Measurements from ENCODE around the gene BLACAT1. TPM values are rescaled to one million over a fixed set of nuclear protein-coding genes. Genes with fewer than 3 reads are reported as not detected.
"Not testable (repeated sequence)": the region's sequence is repeated elsewhere in the genome, so short reads cannot be mapped to it uniquely, and the experiment has no call there.

BLACAT1 gene
- total RNA-seq, 1 donor from 2014 or later, result not detected

DNA sequence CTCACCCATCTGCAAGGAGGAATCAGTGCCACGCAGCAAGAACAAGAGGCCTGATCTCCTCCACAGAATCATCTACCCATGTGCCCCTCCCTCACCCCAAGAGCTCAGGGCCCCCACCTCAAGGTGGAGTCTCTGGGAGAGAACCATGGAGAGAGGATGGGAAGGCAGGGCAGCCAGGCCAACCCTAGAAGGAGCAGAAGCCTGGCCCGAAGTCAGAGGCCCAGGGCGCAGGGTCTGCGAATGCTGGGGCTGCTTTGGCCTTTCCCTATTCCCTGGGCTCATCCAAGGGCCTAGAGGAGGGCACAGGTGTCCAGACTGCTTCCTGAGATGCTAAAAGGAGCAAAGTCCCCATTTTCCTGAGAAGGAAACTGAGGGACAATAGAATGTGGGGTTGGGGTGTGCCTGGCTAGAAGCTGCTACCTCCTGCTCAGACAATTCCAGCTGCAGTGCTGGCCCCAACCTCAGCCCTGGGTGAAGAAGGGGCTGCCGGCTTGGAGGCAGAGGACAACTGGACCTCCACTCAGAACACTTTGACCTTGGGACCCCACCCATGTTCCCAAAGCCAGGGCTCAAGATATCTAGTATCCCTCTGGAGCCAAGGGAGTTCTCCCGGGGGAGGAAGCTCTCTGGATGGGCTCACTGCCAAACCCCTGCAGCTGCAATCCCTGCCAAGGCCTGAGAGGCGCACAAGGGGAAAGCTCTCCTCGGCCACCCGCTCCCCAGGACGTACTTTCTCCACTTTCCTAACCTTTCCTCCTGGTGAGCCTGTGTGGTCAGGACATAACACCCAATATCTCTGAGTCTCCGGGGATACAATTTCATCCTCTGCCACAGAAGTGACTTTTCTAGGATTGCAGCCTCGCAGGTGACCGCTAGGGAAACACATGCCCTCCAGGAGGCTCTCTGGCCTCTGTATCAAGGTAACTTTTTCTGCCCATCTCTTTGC, 17.4 kb downstream of the BLACAT1 start:
- peak; percentile 79 for DNase-seq

DNA sequence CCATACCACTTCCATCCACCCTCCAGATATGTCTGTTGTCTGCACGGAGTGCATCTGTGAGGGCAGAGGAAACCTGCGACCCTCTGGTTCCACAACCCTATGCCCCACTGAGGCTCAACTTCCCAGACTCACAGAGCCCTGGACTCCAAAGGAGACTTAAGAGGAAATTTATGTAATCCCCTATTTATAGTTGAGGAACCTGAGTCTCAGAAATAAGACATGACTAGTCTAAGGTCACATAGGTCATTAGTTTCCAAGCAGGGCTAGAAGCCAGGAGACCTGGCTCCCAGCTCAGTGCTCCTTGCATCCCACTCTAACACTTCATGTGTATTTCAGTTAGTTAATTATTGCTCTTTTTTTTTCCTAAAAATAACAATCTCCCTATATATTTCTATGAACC, 18.3 kb downstream of the BLACAT1 start:
- DNase-seq, result no peak

DNA sequence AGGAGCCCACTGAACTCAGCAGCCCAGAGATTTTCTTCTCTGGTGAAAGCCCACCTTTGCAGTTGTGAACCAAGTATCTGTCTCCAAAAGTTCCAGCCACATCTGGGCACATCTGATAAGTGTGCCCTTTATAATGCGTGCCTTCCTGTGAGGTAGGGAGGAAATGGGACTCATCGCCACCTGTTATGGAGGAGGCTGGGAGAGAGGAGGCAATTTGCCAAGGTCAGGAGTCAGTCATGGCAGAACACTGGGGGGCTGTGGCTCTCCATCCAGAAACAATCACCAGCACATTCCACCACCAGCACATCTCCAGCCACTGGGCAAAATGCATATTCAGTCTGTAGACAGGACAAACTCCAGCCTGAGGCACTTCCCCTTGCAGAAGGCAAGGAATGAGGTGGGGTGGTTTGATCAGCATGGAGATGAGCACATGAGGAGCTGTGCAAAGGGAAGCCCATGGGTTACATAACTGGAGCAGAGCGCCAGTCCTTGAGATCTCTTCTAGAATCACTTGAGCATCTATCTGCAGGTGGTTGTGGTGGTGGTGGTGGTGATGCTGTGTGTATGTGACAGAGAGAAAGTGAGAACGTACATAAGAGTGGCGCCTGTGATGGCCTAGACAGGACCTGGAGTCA, 19.0 kb downstream of the BLACAT1 start:
- peak; percentile 53 for DNase-seq

DNA sequence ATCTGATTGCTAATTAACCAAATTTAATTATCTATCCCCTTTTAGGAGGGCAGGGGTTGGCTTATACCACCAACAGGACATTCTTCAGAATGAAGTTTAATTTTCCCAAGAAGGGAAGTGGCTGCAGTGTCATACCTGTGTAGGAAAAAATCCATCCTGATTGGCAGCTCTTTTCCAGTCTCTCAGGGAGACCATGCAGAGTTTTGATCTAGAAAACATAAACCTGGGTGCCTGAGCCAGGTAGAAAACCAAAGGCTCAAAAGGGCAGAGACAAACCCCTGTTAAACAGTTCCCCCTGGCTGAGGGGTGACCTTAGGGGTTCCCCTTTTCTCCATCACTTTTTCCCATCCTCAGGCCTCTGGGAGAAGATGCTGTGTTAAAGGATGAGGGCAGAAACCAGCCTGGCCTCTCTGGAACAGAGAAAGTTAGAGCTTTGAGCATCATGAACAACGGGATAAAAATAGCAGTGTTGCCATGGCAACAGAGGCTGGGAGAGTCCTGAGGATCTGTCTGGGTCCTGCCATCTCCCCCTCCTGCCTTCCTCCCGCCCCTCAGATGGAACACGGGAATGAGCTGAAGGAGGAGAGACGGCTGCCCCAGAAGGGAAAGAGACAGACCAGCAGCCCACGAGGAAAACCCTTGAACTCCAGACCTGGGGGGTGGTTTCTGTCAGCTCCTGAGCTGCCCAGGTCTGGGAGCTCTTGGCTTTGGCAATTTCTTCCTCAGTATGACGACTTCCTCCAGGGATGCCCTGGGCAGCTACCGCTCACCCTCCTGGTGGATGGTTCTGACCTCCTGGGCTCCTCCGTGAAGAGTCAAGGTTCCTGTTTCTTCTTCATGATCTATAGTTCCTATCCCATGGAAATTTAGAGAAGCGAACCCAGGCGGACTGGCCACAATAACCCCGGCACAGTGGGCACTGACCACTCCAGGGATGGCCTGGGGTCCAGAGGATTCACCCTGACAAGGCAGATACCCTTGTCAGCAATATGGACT, 20.0 kb downstream of the BLACAT1 start:
- no peak for DNase-seq

GRCh38 chr1:205434738-205435137, 21.1 kb downstream of the BLACAT1 start:
- no peak for DNase-seq

- DNase-seq, result not testable (repeated sequence)
These were observed 23.2 kb downstream of the BLACAT1 start for GRCh38 chr1:205432692-205433091.

DNA sequence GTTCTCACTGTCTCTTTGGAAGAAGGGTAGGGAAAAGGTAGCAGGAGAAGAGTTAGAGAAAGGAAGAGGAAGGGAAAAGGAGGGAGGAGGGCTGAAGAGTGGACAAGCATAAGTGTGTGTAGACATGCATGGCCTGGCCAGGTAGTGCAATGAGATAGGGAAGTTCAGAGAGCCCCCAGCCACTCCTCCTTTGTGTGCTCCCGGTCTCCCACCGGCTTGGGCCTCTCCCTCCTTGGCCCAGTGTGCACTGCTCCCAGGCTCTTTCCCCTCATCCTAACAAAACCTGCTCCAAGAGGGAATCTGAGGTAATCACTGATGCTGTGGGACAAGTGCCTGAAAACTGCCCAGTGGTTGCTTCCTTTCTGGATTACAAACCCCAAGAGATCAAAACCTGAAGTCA, 23.7 kb downstream of the BLACAT1 start:
- no peak for DNase-seq

DNA sequence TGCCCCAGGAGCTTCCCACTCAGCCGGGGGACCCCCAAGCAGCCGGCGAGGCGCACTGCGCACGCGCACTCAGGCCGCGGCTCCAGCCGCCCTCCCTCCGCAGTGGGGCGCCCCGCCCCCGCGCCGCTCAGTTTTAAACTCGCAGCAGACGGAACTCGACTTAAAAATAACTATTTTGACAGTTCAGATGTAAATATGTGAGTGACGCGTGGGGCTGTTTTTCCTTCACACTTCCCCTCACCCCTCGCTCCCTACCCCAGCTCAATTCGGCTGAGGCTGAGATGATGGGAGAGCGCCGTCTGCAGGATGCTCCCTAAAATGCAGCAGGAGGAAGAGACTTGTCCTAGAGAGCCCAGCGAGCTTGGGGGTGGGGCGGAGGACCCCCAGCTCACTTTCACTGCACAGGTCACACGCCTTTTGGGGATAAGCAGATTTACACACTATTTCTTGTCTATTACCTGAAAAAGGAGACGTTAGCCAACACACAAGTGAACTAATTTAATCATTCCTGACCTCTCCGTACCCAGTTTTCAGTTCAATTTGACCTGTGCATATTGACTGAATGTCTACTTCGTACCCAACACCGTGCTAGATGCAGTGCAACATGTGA, 25.0 kb downstream of the BLACAT1 start:
- DNase-seq, result peak; percentile 56

DNA sequence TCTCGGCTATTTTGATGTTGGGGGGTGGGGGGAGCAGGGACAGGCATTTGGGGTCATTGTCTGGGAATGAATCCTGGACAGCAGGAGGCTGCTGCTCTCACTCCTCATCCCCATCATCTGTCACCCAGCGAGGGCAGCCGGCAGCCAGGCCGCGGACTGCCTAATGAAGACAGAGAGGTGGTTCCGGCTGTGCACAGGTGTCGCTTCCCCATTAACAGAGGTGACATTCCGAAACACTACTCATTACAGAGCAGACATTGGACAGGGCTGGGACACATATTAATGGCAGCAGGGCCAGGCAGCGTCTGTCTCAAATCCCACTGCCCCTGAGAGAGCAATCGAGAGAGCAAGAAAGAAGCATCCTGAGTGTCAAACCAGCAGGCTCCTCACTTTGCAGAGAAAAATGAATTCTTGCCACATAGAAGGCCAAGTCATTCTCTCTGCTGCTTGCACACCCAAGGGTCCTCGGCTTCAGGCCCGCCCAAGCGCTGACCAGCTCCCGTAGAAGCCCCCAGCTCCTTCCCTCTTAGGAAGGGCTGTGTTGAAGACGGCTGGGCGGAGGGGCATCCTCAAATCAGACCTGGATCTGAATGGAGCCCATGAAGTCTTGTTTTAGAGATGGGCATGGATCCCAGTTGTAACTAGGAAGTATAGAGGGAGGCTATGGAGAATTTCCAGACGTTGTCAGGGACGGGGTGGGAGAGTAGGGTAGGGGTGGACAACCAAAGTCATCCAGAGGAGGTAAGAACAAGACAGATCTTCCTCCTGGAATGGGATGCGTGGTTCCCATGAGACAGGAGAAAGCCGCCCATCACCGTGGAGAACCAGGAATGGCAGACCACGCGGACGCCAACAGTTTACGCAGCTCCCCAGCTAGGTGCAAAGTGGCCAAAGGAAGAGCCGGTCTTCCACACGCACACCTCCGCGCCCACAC, 25.8 kb downstream of the BLACAT1 start:
- no peak for DNase-seq

DNA sequence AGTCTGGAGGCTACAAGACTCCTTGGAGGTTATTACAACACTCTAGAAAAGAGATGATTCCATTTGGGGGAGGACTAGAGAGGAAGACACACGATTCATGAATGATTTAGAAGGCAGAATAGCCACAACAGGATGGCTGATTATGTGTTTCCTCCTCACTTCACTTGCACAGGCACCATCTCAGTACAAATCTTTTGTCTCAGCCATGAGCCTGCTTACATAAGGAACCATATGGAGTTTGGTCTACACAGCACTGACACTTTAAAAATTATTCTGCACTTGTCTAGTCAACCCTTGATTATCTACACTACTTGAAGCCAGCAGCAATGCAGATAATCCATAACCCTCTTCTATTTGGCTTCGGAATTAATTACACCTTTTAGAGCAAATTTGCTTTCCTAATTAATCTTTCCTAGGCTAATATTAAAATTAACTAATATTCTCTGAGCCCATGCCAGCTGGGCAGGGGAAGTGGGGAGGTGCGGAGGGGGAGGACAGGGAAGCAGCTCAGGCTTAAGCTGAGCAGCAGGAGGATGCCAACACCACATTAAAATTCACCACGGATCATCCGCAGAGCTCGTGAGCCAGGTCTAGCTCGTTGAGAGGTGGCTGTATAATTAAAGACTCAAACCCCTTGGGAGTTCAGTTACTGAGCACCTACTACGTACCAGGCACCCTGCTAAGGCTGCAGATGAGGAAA, 30.8 kb downstream of the BLACAT1 start:
- DNase-seq, result no peak

- no peak for DNase-seq
These were observed 31.9 kb downstream of the BLACAT1 start for GRCh38 chr1:205423814-205424399.

DNA sequence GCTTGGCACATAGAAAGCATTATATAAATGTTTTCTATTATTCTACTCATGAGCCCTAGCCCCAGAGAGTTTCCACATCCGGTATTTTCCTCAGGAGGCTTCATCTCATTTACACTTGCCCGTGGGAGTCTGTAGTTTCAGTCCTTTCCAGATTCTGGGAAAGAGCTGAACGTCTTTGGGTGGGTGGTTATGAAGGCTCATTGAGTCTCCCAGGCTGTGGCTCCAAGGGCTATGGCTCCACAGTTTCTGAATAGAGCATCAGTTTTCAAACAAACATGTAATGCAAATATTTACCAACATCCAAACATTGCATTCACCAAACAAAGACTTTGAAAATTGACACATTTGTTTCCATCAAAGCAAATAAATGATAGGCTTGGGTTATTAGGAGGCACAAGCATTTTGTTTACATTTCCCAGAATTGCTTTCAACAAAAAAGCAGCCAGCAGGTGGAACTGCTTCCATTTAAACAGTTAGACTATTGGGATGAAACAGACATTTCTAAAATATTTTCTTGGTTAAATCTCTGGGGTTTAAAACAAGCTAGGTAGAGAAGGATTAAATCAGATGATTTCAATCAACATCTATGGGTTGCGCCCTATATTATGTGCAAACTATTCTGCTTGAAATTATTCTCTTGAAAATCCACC, 32.7 kb downstream of the BLACAT1 start:
- no peak for DNase-seq

GRCh38 chr1:205421798-205422197, 34.0 kb downstream of the BLACAT1 start, which contains the start of gene LEMD1:
Gene LEMD1 (minus strand): TSS chr1:205422056. CDS start chr1:205420536, 1,520 bp downstream.
- DNase-seq, result no peak

GRCh38 chr1:205420938-205421337, 34.9 kb downstream of the BLACAT1 start:
- no peak for DNase-seq

GRCh38 chr1:205417870-205418635, 37.8 kb downstream of the BLACAT1 start:
- DNase-seq, result no peak

DNA sequence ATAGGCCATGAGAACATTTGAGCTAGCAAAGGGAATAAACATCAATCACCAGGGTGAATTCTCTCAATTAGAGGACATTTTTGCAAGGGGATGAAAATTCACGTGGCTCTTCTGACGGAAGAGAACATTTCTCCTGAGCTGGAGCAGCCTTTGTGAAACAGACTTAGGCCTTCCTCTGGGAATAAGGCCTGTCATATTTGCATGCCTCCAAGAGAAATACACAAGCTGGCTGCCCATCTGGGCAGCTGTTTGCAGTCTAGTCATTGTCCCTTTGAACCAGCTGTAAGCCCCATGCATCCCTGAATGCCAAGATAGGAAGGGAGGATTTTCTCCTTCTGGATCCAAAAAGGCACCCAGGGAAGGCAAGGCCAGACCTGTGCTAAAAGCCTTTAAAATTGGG, 39.5 kb downstream of the BLACAT1 start:
- DNase-seq, result no peak

GRCh38 chr1:205410581-205411298, 45.1 kb downstream of the BLACAT1 start:
- no peak for DNase-seq

- no peak for DNase-seq
These were observed 47.9 kb downstream of the BLACAT1 start for GRCh38 chr1:205407970-205408369.
